ENCODE results near the gene GRAMD4.

GRCh38 chr22:46706060-46706459 is 85.9 kb downstream of the GRAMD4 start:
- TF ChIP-seq CTCF (IDR thresholded peaks at IDR 0.05; ENCODE audit: low read length) = no peak
- no peak for TF ChIP-seq EZH2 (IDR thresholded peaks at IDR 0.05; ENCODE audit: borderline replicate concordance, low read length)

Measured in OCI-LY1 (cell line).